NCI-H2171 (cell line): ENCODE results near the gene DERA.
"Not testable (repeated sequence)": the region's sequence is repeated elsewhere in the genome, so short reads cannot be mapped to it uniquely, and the experiment has no call there.

Experiments
- DNase-seq: peaks from one replicate; lab custom pipeline; 2025; lab: John Stamatoyannopoulos, UW

DERA gene

GRCh38 chr12:15963271-15963670 lies 52.1 kb downstream of the DERA start:
- no peak for DNase-seq

GRCh38 chr12:15966426-15966825 lies 55.3 kb downstream of the DERA start:
- DNase-seq: no peak

GRCh38 chr12:15967053-15967452 lies 55.9 kb downstream of the DERA start:
- not testable (repeated sequence) for DNase-seq

GRCh38 chr12:15971211-15971610 lies 60.1 kb downstream of the DERA start:
- no peak for DNase-seq

GRCh38 chr12:15972894-15973293 lies 61.8 kb downstream of the DERA start:
- DNase-seq: no peak

GRCh38 chr12:15977999-15978951 lies 67.1 kb downstream of the DERA start:
- DNase-seq: no peak

- DNase-seq: no peak
These were observed 68.3 kb downstream of the DERA start for GRCh38 chr12:15979096-15980092.

GRCh38 chr12:15982071-15982470 lies 70.9 kb downstream of the DERA start:
- DNase-seq: no peak

- no peak for DNase-seq
These were observed 71.3 kb downstream of the DERA start for GRCh38 chr12:15982471-15982870.

GRCh38 chr12:15982921-15983320 lies 71.8 kb downstream of the DERA start:
- DNase-seq: no peak

GRCh38 chr12:15984097-15984800 lies 73.1 kb downstream of the DERA start:
- no peak for DNase-seq

- no peak for DNase-seq
These were observed 73.8 kb downstream of the DERA start for GRCh38 chr12:15984963-15985362.

- DNase-seq: no peak
These were observed 76.6 kb downstream of the DERA start for GRCh38 chr12:15987696-15988095.

- DNase-seq: no peak
These were observed 78.0 kb downstream of the DERA start for GRCh38 chr12:15988983-15989755.

GRCh38 chr12:15995801-15996200 lies 84.7 kb downstream of the DERA start:
- no peak for DNase-seq

- DNase-seq: no peak
These were observed 85.1 kb downstream of the DERA start for GRCh38 chr12:15996254-15996653.

GRCh38 chr12:15996948-15997347 lies 85.8 kb downstream of the DERA start:
- DNase-seq: no peak

- DNase-seq: no peak
These were observed 86.8 kb downstream of the DERA start for GRCh38 chr12:15997910-15998309.

GRCh38 chr12:16002880-16003279 lies 91.7 kb downstream of the DERA start:
- no peak for DNase-seq

- no peak for DNase-seq
These were observed 92.3 kb downstream of the DERA start for GRCh38 chr12:16003460-16003859.

GRCh38 chr12:16006752-16007151 lies 95.6 kb downstream of the DERA start:
- no peak for DNase-seq
